ENCODE data around the gene PDCD1.

Gene PDCD1

DNA sequence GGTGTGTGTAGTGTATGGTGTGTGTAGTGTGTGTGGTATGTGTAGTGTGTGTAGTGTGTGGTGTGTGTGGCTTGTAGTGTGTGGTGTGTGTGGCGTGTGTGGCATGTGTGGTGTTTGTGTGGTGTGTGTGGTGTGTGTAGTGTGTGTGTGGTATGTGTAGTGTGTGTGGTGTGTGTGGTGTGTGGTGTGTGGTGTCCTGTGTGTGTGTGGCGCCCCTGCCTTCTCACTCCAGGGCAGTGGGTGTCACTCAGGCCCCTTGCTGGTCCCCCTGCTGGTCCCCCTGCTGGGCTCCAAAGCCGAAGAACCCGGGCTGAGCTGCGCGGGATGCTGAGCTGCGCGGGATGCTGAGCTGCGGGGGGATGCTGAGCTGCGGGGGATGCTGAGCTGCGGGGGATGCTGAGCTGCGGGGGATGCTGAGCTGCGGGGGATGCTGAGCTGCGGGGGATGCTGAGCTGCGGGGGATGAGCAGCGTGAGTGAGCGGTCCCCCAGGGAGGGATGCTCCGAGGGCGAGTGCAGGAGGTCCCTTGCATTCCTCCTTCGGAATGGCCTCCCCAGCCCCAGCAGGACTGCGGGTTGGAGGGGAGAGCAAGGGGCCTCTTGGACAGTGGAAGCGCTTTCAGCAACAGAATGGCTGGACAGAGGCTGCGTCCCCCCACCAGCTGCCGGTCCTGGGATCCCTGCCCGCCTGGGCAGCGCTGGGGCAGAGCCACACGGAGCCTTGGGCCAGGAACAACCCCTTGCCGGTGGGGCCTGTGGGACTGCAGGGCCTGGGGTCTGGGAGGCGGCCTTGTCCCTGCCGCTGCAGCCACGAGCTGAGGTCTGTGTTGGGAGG lies 7.5 kb upstream of the PDCD1 start:
- peak; percentile 66 for DNase-seq (ENCODE audit: low read depth, low spot score)

DNA sequence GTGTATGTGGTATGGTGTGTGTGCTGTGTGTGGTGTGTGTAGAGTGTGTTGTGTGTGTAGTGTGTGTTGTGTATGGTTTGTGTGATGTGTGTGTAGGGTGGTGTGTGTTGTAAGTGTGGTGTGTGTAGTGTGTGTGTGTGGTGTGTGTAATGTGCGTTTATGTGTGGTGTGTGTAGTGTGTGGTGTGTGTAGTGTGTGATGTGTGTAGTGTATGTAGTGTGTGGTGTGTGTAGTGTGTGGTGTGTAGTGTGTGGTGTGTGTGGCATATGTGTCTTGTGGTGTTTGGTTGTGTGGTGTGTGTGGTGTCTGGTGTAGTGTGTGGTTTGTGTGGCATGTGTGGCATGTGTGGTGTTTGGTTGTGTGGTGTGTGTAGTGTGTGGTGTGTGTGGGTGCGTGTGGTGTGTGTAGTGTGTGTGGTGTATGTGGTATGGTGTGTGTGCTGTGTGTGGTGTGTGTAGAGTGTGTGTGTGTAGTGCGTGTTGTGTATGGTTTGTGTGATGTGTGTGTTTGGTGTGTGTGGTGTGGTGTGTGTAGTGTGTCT lies 6.8 kb upstream of the PDCD1 start:
- DNase-seq (ENCODE audit: low read depth, low spot score): no peak

DNA sequence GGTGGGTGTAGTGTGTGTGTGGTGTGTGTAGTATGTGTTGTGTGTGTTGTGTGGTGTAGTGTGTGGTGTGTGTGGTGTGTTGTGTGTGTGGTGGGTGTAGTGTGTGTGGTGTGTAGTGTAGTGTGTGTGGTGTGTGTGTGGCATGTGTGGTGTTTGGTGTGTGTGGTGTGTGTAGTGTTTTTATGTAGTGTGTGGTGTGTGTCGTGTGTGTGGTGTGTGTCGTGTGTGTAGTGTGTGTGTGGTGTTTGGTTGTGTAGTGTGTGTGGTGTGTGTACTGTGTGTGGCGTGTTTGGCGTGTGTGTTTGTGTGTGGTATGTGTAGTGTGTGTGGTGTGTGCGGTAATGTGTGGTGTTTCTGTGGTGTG lies 6.1 kb upstream of the PDCD1 start:
- DNase-seq (ENCODE audit: low read depth, low spot score): no peak

DNA sequence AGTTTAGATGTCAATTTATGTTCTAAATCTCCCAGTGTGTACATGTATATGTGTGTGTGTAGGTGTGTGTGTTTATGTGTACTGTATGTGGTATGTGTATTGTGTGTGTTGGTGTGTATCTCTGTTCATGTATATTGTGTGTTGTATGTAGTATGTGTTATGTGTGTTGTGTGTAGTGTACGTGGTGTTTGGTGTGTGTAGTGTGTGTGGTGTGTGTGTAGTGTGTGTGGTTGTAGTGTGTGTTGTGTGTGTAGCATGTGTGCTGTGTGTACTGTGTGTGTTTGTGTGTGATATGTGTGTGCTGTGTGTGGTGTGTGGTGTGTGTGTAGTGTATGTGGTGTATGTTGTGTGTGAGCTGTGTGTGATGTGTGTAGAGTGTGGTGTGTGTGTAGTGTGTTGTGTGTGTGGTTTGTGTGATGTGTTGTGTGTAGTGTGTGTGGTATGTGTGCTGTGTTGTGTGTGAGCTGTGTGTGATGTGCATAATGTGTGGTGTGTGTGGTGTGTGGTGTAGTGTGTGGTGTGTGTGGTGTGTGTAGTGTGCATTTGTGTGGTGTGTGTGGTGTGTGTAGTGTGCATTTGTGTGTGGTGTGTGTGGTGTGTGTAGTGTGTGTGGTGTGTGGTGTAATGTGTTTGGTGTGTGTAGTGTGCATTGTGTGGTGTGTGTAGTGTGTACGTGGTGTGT lies 5.6 kb upstream of the PDCD1 start:
- DNase-seq (ENCODE audit: low read depth, low spot score): no peak

DNA sequence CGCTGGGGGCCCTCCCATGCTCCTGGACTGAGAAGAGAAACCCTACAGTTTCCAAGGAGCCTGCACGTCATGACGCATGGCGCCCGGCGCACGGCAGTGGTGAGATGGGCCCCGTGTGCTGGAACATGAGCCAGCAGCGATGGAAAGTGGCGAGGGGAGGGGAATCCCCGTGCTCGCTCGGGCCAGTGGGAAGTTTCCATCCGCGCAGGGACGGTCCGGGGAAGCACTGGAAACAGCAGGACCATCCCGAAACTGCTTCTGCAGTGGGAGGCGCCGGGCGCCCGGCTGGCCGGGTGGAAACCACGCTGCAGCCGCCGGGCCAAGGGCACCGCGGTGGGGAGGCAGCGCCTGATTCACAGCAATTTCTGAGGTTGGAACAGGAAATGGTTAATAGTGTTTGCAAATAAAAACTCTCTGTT lies 4.9 kb upstream of the PDCD1 start:
- no peak for DNase-seq (ENCODE audit: low read depth, low spot score)

DNA sequence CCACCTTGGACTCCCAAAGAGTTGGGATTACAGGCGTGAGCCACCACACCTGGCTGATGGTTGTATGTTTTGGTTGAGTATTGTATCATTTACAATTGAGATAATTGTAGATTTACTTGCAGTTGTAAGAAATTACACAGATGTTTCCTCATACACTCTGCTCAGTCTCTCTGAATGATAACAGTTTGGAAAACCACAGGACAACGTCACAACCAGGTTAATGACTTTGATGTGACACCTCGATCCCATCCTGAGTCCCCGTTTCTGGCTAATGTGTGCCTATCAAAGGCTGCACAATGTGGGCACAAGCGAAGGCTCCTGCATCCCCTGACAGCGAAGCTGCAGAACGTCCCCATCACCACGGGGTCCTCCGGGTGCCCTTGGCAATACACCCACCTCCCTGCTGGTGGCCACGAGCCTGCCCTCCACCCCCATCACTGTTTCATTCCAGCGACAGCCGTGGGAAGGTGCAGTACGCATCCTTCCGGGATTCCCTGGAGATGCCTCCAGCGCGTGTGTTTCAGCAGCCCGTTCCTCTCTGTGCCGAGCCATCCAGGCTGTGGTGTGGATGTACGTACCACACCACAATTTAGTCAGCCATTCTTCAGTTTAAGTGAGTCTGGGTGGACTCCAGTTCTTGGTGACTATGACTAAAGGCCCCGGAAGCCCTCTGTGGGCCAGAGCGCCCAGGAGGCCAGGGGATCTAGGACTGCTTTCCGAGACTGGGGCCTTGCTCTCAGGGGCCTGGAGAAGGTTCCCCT lies 4.3 kb upstream of the PDCD1 start:
- DNase-seq (ENCODE audit: low read depth, low spot score): no peak

DNA sequence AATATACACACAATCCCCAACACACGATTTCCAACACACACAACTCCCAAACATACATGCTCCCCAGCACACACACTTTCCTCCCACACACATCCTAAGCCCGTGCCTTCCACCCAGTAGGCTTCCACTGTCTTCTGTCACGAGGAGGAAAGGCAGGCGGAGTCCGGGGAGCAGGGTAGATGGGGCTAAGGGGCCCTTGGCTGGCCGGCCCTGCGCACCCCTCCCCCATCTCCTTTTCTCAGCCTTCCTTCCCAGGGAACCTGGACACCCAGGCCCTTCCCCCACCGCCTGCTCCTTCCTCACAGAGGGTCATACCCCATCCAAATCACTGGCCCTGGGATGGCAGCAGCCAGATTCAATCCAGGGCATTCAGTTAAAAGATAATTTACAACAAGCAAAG lies 3.4 kb upstream of the PDCD1 start:
- no peak for DNase-seq (ENCODE audit: low read depth, low spot score)

DNA sequence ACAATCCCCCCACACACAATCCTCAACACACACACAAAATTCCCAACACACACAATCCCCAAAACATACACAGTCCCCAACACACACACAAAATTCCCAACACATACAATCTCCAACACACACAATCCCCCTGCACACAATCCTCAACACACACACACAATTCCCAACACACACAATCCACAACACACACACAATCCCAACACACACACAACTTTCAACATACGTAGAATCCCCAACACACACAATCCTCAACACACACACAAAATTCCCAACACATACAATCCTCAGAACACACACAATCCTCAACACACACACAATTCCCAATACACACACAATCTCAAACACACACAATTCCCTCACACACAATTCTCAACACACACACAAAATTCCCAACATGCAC lies 2.6 kb upstream of the PDCD1 start:
- no peak for DNase-seq (ENCODE audit: low read depth, low spot score)

DNA sequence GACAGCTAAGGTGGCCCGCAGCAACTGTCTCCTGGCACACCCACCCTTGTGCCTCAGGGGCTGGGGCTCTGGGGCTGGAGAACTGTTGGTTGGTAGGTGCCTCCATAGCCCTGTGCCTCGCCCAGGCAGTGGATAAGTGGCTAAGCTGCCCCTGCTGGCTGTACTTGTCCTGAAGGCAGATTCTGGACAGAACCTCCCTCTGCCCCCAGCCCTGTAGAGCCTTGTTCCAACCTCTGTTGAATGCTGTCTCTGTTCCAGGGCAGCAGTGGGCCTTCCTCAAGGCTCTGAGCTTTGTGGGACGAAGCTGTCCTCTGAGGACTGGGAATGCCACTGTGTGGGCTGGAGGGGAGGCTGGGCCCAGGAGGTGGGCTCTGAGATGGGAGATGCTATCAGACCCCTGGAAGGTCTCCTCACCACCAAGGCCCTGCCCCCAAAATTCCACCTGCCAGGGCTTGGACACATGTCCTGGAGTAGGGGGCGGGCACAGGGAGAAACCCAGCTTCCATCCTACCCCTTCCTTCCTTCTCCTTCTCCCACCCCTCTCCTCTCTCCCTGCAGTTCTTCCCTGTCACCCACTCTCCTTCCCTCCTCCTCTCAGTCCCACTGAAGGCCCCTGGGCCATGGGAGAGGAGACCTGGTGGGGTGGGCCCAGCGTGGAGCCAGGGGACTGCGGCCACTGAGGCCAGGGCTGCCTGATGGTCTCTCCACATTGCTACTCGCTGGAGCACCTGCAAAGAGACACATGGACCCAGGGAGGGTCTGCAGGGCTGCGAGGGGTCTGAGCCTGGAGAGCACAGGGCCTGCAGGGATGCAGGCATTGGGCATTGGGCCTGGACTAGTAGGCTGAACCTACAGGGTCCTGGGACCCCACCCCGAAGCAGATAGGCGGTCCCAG lies 1.7 kb upstream of the PDCD1 start:
- no peak for DNase-seq (ENCODE audit: low read depth, low spot score)

DNA sequence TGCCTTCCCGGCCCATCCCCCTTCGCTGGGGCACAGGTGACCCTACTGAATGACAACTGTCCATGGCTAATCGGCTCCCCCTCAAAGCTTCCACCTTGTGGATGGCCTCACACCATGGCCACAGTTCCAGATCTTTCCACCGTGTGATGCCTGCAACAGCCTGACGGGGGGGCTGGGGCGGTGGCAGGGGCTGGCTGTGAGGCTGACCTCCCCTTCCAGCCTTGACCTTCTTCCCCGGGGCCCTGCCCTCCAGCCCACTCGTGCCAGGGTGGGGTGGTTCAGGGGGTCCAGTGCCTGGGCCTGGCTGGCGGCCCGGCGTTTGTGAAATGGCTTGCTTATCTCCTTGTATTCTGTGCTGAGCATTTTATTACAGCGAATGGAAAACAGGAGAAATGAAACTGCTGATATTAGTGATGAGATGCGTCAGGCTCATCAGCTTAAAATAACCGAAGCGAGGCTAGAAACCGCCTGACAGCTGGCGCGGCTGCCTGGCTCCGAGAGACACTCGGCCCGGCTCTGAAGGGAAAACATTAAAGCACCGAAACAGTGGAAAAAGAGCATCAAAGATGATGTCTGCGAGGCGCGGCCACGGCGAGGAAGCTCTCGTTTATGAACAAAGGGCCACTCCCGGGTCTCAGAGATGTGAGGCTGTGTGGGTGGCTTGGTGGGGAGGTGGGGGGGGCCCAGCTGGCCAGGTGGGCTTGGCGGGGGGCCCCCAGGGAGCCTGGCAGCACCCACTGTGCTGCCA lies 916 bp upstream of the PDCD1 start:
- no peak for DNase-seq (ENCODE audit: low read depth, low spot score)

DNA sequence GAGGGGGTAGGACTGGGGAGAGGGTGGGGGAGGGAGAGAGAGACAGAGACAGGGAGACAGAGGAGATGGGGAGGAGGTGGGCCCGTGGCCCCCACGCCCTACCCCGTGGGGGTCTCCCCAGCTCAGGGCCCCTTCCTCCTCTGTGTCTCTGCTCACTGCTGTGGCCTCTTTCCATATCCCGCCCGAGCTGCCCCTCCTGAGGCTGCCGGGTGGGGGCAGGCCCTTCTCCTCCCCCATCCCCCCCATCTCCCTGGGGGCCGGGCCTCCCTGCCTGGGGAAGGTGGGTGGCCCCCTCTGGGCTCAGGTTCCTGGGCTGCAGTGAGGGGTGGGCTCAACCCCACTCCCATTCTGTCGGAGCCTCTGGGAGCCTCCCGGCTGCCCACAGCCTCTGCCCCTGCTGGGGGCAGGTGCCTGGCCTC lies 332 bp upstream of the PDCD1 start:
- DNase-seq (ENCODE audit: low read depth, low spot score): no peak

DNA sequence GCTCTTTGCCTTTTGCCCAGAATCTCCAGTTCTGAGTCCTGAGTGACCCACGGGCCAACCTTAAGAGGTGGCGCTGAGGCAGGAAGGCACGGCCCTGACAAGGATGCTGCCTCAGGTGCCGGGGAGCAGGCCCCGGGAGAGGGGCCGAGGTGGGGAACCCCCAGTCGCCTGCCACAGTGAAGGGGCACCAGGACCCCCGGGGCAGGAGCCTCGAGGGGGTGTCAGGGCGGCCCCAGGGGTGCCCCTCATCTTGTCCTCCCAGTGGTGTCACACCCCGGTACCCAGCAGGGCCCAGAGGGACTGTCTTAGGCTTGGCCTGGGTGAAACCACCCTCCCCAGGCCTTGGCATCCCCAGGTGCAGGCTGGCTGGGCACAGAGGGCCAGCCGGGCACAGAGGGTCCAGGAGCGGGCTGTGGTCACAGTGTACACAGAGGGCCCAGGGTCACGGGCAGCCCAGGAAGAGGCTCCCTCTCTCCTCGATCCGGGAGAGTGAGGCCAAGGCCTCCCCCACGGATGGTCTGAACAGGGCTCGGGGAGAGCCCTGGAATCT lies 1.0 kb downstream of the PDCD1 start:
- DNase-seq (ENCODE audit: low read depth, low spot score): no peak

DNA sequence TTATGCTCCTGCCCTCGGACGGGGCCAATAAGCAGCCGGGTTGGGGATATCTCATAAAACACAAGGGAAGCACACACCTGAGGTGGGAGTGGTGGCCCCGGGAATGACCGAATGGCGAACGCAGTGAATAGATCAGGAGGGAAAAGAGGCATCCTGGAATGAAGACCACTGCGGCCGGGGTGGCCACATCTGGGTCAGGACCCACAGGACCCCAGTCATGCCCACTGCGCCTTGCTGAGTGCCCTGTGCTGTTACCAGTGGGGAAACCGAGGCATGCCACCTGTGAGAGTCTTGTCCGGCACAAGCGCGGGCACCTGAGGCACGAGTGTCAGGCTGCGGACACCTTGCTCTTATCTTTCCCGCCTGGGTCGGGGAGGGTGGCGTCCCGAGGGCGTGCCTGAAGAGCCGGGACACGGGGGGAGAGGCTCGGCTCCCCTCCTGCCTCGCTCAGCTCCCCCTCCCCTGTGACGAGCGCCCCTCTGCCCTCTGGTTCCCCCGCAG lies 1.6 kb downstream of the PDCD1 start:
- no peak for DNase-seq (ENCODE audit: low read depth, low spot score)

DNA sequence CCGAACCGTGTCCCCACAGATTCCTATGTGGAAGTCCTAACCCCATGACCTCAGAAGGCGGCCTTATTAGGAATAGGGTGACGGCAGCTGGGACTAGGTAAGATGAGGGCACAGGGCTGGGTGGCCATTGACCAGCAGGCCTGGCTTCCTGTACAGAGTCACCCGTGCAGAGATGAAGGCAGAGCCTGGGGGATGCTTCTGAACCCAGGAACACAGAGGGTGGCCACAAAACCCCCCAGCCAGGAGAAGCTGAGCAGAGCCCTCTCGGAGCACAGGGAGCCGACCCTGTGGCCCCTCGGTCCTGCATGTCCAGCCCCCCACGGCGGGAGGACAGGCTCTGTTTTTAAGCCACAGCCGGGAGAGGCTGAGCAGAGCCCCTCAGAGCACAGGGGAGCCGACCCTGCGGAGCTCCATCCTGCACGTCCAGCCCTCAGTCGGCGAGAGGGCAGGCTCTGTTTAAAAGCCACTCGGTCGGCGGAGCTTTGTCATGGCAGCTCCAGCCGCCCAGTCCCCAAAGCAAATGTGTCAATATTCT lies 2.7 kb downstream of the PDCD1 start:
- DNase-seq (ENCODE audit: low read depth, low spot score): no peak

DNA sequence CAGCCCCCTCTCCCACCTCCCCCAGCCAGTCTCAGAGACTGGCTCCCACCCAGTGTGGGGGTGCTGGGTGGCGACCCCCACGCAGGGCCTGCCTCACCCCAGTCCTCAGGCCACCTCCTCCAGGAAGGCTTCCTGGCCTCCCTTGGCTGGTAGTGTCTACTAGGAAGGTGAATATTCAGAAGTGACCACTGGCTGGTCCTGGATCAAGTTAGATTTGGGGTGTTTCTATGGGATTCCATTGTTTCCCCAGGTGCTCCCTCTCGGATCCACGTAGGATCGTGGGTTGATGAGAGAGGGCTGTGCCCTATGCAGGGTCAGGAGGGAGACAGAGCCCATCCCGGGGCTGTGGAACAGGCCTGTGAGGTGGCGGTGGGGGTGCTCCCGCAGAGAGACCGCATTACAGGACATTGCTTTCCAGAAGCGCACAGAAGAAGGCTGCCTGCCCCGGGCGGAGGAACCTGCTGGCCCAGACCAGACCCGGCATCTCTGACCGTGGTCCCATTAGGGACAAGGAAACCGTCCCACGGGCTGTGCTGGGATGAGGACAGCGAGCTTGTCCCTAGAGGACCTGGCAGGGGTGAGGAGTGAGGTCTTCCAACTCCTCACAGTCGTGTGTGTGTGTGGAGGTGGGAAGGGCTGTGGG lies 3.3 kb downstream of the PDCD1 start:
- DNase-seq (ENCODE audit: low read depth, low spot score): no peak

DNA sequence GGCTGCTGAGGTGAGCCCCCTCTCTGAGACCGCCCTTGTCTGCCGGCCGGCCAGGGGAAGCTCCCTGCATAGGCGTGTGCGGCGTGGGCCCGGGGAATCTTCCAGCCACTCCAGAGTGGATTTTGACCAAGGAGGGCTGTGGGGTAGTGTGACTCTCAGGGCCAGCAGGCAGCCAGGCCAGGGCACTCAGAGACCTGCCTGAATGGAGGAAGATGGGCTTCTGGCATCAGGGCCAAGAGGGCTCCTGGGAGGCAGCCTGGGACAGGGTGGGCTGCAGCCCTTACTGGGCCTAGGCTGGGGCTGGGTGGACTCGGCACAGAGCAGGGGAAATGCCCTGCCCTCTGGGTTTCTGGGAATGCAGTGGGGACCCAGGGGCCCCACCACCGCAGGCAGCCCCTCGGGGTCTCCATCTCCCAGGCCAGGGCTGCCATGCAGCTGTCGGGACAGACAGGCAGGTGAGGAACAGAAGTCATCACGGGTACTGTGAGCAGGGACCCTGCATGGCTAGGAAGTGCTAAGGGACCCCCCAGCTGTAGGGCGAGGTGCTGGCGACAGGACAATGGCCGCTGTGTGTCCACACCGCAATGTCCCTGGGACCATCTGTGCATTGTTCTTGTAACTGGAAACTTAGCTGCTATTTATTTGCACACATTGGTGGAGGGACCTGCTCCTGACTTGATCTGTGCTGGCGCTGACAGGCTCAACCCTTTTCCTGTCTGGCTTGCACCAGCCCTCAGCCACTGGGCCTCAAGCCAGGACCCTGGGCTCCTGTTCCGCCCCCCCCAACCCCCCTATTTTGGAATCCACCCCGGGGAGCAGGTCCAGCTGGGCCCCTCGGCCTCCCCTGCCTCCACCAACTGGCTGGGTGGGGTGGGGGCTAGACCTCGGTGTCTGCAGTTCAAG lies 4.1 kb downstream of the PDCD1 start:
- DNase-seq (ENCODE audit: low read depth, low spot score): no peak

DNA sequence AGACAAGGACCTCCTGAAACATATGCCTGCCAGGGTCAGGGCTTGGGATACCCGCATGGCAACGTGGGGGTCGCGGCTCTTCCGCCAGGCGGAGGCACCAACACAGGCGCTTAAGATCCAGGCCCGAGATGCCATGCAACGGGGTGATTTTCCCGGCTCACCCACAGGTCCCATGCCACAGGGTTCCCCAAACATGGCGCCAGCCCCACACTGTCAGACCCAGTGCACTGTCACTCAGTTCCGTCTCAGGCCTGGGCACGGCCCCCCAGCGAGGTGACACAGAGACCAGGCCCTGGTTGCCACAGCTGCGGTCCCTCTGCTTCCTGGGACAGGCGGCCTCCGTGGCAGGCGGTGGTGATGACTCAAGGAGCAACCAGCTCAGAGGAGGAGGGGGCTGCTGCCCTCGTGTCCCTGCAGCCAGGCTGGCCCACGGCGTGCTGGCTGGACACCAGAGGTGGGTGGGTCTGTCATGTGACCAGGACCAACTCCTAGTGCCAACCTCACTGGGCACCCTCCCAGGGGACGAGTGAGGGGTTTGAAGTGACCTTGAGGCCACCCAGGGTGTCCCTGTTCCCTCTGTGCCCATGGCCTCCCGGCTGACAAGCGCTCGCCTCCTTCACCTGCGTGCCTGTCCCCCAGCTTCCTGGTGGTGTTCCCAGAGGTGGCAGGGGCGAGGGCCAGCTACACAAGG lies 4.9 kb downstream of the PDCD1 start:
- DNase-seq (ENCODE audit: low read depth, low spot score): peak; percentile 84

All from astrocyte of the hippocampus (primary cell).